Measurements from ENCODE around the gene CACNA1C. TPM values are rescaled to one million over a fixed set of nuclear protein-coding genes. Genes with fewer than 3 reads are reported as not detected.

The CACNA1C gene
- total RNA-seq, 1 experiment from 2014 or later: 3.7 TPM

DNA sequence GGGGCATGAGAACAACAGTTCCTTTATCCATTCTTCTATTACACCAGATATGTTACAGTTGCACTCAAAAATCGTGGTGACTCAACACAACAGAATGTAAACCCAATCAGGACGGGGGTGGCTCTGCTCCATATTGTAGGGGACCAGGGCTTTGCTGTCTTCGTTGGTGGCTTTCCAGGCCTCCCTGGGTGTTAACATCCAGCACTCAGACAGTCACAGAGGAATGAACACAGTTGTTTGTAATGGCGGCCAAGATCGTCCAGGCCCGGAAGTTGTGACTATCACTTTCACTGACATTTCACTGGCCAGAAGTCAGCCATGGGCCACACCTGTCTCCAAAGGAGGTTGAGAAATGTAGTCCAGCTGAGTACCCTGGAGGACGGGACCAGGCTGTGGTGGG lies 204.1 kb downstream of the CACNA1C start:
- H3K4me1 ChIP-seq (ENCODE audit: insufficient read depth, low read length, poor library complexity, severe bottlenecking): peaks cover 28% of the 10 kb centered on the region
- intact Hi-C loops (cut with micrococcal nuclease; ENCODE audit: unreplicated experiment): no loop called here
- no peak overlapping the region for H3K27ac ChIP-seq (ENCODE audit: low read depth, low read length, poor library complexity, severe bottlenecking)
- H3K9me3 ChIP-seq (ENCODE audit: low read depth, low read length, poor library complexity, severe bottlenecking): no peaks in the 10 kb centered on the region
- TF ChIP-seq CTCF (conservative IDR thresholded peaks at IDR 0.05; ENCODE audit: low read depth, low read length): no peak
- TF ChIP-seq EZH2 (IDR thresholded peaks at IDR 0.05; ENCODE audit: borderline replicate concordance, low read depth, low read length, poor library complexity, severe bottlenecking): no peak
- POLR2A ChIA-PET (ENCODE audit: low non-redundant PET): no interaction called here
- no peaks in the 10 kb centered on the region for H3K36me3 ChIP-seq (ENCODE audit: insufficient read depth, low read length, poor library complexity, severe bottlenecking)
- BruUV-seq (replicated peaks): no TSS peak
- no peak overlapping the region for H3K4me3 ChIP-seq (ENCODE audit: low read depth, low read length, poor library complexity, severe bottlenecking)
- CTCF ChIA-PET: no interaction called here
- peak; percentile 29 for DNase-seq (ENCODE audit: low spot score)
- H3K27me3 ChIP-seq (replicated peaks; ENCODE audit: insufficient read depth, low read depth, low read length, poor library complexity): no peaks in the 10 kb centered on the region

- Histone ChIP-seq H3K27me3 (replicated peaks; ENCODE audit: insufficient read depth, low read depth, low read length, poor library complexity) (no peaks in the 10 kb centered on the region), H3K27ac (ENCODE audit: low read depth, low read length, poor library complexity, severe bottlenecking) (no peak overlapping the region), H3K4me1 (ENCODE audit: insufficient read depth, low read length, poor library complexity, severe bottlenecking) (peaks cover 24% of the 10 kb centered on the region), H3K36me3 (ENCODE audit: insufficient read depth, low read length, poor library complexity, severe bottlenecking) (no peaks in the 10 kb centered on the region), H3K9me3 (ENCODE audit: low read depth, low read length, poor library complexity, severe bottlenecking) (no peaks in the 10 kb centered on the region), H3K4me3 (ENCODE audit: low read depth, low read length, poor library complexity, severe bottlenecking) (no peak overlapping the region)
- TF ChIP-seq EZH2 (IDR thresholded peaks at IDR 0.05; ENCODE audit: borderline replicate concordance, low read depth, low read length, poor library complexity, severe bottlenecking): no peak
- no peak for TF ChIP-seq CTCF (conservative IDR thresholded peaks at IDR 0.05; ENCODE audit: low read depth, low read length)
- CTCF ChIA-PET: no interaction called here
- intact Hi-C loops (cut with micrococcal nuclease; ENCODE audit: unreplicated experiment): no loop called here
- BruUV-seq (replicated peaks): no TSS peak
- DNase-seq (ENCODE audit: low spot score): peak; percentile 67
- POLR2A ChIA-PET (ENCODE audit: low non-redundant PET): no interaction called here
Observed at GRCh38 chr12:2258025-2258424, 205.2 kb downstream of the CACNA1C start.

- Histone ChIP-seq H3K27ac (ENCODE audit: low read depth, low read length, poor library complexity, severe bottlenecking) (peak overlapping the region; percentile 59), H3K4me1 (ENCODE audit: insufficient read depth, low read length, poor library complexity, severe bottlenecking) (peaks cover 24% of the 10 kb centered on the region), H3K27me3 (replicated peaks; ENCODE audit: insufficient read depth, low read depth, low read length, poor library complexity) (no peaks in the 10 kb centered on the region), H3K36me3 (ENCODE audit: insufficient read depth, low read length, poor library complexity, severe bottlenecking) (no peaks in the 10 kb centered on the region), H3K9me3 (ENCODE audit: low read depth, low read length, poor library complexity, severe bottlenecking) (no peaks in the 10 kb centered on the region), H3K4me3 (ENCODE audit: low read depth, low read length, poor library complexity, severe bottlenecking) (no peak overlapping the region)
- peak; percentile 58 for DNase-seq (ENCODE audit: low spot score)
- POLR2A ChIA-PET (ENCODE audit: low non-redundant PET): interaction anchor here (0.6 kb wide), 1 partner anchor 76 kb away, joined by 3 read pairs; no protein-coding TSS in a partner anchor
- CTCF ChIA-PET: no interaction called here
- intact Hi-C loops (cut with micrococcal nuclease; ENCODE audit: unreplicated experiment): no loop called here
- TF ChIP-seq EZH2 (IDR thresholded peaks at IDR 0.05; ENCODE audit: borderline replicate concordance, low read depth, low read length, poor library complexity, severe bottlenecking) (no peak), CTCF (conservative IDR thresholded peaks at IDR 0.05; ENCODE audit: low read depth, low read length) (no peak)
- BruUV-seq (replicated peaks): no TSS peak
Observed at GRCh38 chr12:2259369-2259768, 206.6 kb downstream of the CACNA1C start.

Measured in A673 (cell line).